ENCODE results near the gene BICC1. TPM values are rescaled to one million over a fixed set of nuclear protein-coding genes. Genes with fewer than 3 reads are reported as not detected.

The BICC1 gene
- total and polyA plus RNA-seq, 2 of the 13 experiments (the other 11 are each of a cell fraction or from before 2014, with no cell fraction given), result 0.18 to 1.5 TPM

DNA sequence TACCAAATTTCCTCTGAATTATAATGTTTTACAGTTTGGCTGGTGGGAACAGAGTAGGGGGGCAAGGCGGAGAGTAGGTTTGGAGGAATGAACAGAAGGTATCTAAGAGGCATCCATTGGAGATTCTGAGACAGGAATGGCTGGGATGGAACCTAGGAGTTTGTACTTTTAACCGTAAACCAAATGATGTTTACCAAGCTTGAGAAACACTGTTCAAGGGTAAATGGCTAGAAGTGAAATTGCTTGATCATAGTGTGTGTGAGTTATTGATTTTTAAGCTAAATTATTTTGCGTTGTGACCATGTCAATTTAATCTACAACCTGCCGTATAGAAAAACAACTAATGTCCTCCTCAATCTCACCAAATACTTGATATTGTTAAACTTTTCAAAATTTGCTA is 357.4 kb downstream of the BICC1 start (continued):
- TF ChIP-seq, protein P1, sequence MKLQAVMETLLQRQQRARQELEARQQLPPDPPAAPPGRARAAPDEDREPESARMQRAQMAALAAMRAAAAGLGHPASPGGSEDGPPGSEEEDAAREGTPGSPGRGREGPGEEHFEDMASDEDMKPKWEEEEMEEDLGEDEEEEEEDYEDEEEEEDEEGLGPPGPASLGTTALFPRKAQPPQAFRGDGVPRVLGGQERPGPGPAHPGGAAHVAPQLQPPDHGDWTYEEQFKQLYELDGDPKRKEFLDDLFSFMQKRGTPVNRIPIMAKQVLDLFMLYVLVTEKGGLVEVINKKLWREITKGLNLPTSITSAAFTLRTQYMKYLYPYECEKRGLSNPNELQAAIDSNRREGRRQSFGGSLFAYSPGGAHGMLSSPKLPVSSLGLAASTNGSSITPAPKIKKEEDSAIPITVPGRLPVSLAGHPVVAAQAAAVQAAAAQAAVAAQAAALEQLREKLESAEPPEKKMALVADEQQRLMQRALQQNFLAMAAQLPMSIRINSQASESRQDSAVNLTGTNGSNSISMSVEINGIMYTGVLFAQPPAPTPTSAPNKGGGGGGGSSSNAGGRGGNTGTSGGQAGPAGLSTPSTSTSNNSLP (IDR thresholded peaks at IDR 0.05; ENCODE audit: low read depth, low read length), result 0 out of 2 replicates have a peak, but pooled peaks have one; percentile 28
- TF ChIP-seq HNF4A (CRISPR knock-in tag; IDR thresholded peaks at IDR 0.05) (peak; percentile 34), ZNF614 (CRISPR knock-in tag; IDR thresholded peaks at IDR 0.05; ENCODE audit: borderline replicate concordance) (no peak), SRSF4 (IDR thresholded peaks at IDR 0.05; ENCODE audit: low read depth, low read length, poor library complexity, severe bottlenecking) (no peak), FOXA3 (CRISPR knock-in tag; IDR thresholded peaks at IDR 0.05) (peak; percentile 36; the same call in 1 of the 2 replicates), ONECUT2 (CRISPR knock-in tag; IDR thresholded peaks at IDR 0.05) (peak; percentile 62; the same call in 1 of the 2 replicates), KLF12 (CRISPR knock-in tag; IDR thresholded peaks at IDR 0.05; ENCODE audit: borderline replicate concordance) (no peak), ZNF30 (CRISPR knock-in tag; IDR thresholded peaks at IDR 0.05) (no peak)
- TF ChIP-seq, protein P2, sequence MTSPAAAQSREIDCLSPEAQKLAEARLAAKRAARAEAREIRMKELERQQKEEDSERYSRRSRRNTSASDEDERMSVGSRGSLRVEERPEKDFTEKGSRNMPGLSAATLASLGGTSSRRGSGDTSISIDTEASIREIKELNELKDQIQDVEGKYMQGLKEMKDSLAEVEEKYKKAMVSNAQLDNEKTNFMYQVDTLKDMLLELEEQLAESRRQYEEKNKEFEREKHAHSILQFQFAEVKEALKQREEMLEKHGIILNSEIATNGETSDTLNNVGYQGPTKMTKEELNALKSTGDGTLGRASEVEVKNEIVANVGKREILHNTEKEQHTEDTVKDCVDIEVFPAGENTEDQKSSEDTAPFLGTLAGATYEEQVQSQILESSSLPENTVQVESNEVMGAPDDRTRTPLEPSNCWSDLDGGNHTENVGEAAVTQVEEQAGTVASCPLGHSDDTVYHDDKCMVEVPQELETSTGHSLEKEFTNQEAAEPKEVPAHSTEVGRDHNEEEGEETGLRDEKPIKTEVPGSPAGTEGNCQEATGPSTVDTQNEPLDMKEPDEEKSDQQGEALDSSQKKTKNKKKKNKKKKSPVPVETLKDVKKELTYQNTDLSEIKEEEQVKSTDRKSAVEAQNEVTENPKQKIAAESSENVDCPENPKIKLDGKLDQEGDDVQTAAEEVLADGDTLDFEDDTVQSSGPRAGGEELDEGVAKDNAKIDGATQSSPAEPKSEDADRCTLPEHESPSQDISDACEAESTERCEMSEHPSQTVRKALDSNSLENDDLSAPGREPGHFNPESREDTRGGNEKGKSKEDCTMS (CRISPR knock-in tag; conservative IDR thresholded peaks at IDR 0.05), result no peak
- TF ChIP-seq, protein P3, sequence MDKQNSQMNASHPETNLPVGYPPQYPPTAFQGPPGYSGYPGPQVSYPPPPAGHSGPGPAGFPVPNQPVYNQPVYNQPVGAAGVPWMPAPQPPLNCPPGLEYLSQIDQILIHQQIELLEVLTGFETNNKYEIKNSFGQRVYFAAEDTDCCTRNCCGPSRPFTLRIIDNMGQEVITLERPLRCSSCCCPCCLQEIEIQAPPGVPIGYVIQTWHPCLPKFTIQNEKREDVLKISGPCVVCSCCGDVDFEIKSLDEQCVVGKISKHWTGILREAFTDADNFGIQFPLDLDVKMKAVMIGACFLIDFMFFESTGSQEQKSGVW (CRISPR knock-in tag; IDR thresholded peaks at IDR 0.05; ENCODE audit: borderline replicate concordance), result no peak
- TF ChIP-seq, protein P4, sequence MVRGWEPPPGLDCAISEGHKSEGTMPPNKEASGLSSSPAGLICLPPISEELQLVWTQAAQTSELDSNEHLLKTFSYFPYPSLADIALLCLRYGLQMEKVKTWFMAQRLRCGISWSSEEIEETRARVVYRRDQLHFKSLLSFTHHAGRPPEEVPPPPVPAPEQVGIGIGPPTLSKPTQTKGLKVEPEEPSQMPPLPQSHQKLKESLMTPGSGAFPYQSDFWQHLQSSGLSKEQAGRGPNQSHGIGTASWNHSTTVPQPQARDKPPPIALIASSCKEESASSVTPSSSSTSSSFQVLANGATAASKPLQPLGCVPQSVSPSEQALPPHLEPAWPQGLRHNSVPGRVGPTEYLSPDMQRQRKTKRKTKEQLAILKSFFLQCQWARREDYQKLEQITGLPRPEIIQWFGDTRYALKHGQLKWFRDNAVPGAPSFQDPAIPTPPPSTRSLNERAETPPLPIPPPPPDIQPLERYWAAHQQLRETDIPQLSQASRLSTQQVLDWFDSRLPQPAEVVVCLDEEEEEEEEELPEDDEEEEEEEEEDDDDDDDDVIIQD (CRISPR knock-in tag; IDR thresholded peaks at IDR 0.05; ENCODE audit: low read depth), result no peak
